Measurements from ENCODE around the gene STRADA.

Gene STRADA

GRCh38 chr17:63741408-63742173 lies at the start of gene STRADA:
Gene STRADA, minus strand, starts transcription at chr17:63741799. Its CDS starts 13,430 bp downstream, at chr17:63728369.
- peak; percentile 100 for DNase-seq

GRCh38 chr17:63790057-63790456 lies 48.5 kb upstream of the STRADA start:
- DNase-seq: no peak

- DNase-seq: no peak
These were observed 45.5 kb upstream of the STRADA start for GRCh38 chr17:63786971-63787711.

GRCh38 chr17:63786117-63786516 lies 44.5 kb upstream of the STRADA start:
- DNase-seq: no peak

GRCh38 chr17:63785556-63785955 lies 44.0 kb upstream of the STRADA start:
- DNase-seq: no peak

GRCh38 chr17:63783522-63783921 lies 41.9 kb upstream of the STRADA start:
- no peak for DNase-seq

GRCh38 chr17:63780928-63781327 lies 39.3 kb upstream of the STRADA start:
- DNase-seq: no peak

- no peak for DNase-seq
These were observed 38.9 kb upstream of the STRADA start for GRCh38 chr17:63780507-63780906.

- no peak for DNase-seq
These were observed 33.8 kb upstream of the STRADA start for GRCh38 chr17:63775420-63775819.

- DNase-seq: no peak
These were observed 33.3 kb upstream of the STRADA start for GRCh38 chr17:63774969-63775265.

GRCh38 chr17:63774141-63774968 lies 32.8 kb upstream of the STRADA start, which contains the start of gene DDX42:
Gene DDX42, plus strand, starts transcription at chr17:63774170. Its CDS starts 12,880 bp downstream, at chr17:63787050.
- no peak for DNase-seq

GRCh38 chr17:63773272-63774140 lies 31.9 kb upstream of the STRADA start, which contains the start of gene CCDC47:
Gene CCDC47, minus strand, starts transcription at chr17:63773597. Its CDS starts 7,422 bp downstream, at chr17:63766175.
- peak; percentile 98 for DNase-seq

GRCh38 chr17:63772801-63773271 lies 31.2 kb upstream of the STRADA start:
- DNase-seq: no peak

- no peak for DNase-seq
These were observed 26.8 kb upstream of the STRADA start for GRCh38 chr17:63768433-63768832.

- DNase-seq: no peak
These were observed 25.2 kb upstream of the STRADA start for GRCh38 chr17:63766754-63767153.

GRCh38 chr17:63764716-63765115 lies 23.1 kb upstream of the STRADA start:
- DNase-seq: no peak

GRCh38 chr17:63762161-63763078 lies 20.8 kb upstream of the STRADA start:
- no peak for DNase-seq

GRCh38 chr17:63760771-63761539 lies 19.4 kb upstream of the STRADA start:
- peak; percentile 33 for DNase-seq

GRCh38 chr17:63758428-63758827 lies 16.8 kb upstream of the STRADA start:
- DNase-seq: no peak

GRCh38 chr17:63754046-63754445 lies 12.4 kb upstream of the STRADA start:
- no peak for DNase-seq
